G401 (cell line): ENCODE results near the gene ETS1. TPM values are rescaled to one million over a fixed set of nuclear protein-coding genes. Genes with fewer than 3 reads are reported as not detected.

ENCODE experiments used
- DNase-seq: peaks from one replicate; pipeline ENCODE4 v3.0.0-alpha.2; 2015; ENCODE audit warnings: low spot score
- in situ Hi-C: cut with HindIII; loops from 2 replicates; pipeline ENCODE4 v1.10.0; 2016; ENCODE audit warnings: low sequenced_read_pairs, mixed read lengths
- total RNA-seq: library from RNA; depleted of rRNA; stranded (reverse); fragments of >200 nt; shearing (Covaris generic); gene quantifications from 2 replicates; pipeline ENCODE4 v1.2.3, GENCODE V29; 2014

Gene ETS1
- total RNA-seq, 1 experiment from 2014 or later: 61.7 TPM

DNA sequence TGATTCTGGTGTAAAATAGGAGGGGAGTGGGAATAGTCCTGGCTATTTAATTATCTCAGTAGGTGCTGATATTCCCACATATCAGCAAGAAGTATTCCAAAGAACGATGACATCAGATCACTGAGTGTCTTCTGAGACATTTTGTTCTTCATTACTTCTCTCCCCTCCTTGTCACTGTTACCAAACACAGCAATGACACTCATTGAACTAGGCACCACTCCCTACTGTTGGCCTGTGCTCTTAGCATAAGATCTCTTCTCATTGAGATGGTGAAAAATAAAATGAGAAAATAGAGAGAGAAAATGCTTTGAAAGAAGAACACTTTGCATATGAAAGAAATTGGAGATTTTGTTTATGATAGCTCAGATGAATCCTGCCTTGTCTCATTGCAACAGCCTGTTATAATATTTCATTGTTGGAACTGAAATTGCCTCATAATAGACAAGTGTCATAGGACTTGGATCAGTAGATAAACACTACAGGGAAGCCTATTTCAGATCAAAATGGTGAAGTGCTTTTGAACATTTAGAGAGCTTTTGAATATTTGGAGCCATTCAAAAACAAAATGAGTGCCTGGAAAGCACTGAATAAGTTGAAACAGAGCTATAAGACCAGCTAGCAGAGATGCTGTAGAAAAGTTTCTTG is 11.3 kb upstream of the ETS1 start:
- DNase-seq: no peak
- in situ Hi-C loops: no loop called here

DNA sequence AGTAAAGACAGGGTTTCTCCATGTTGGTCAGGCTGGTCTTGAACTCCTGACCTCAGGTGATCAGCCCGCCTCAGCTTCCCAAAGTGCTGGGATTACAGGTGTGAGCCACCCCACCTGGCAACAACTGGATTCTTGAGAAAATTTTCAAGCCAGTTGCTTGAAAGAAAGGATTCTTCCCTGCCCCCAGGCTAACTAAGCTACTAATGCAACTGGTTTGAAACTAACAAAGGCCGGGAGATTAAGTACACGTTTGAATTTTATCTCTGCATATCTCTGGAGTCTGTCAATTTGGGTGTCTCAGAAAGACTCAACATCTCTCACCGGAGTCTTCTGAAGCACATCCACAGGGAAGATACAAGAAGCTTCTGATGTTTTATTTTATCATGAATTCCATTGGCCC is 10.7 kb upstream of the ETS1 start:
- DNase-seq: no peak
- in situ Hi-C loops: no loop called here

DNA sequence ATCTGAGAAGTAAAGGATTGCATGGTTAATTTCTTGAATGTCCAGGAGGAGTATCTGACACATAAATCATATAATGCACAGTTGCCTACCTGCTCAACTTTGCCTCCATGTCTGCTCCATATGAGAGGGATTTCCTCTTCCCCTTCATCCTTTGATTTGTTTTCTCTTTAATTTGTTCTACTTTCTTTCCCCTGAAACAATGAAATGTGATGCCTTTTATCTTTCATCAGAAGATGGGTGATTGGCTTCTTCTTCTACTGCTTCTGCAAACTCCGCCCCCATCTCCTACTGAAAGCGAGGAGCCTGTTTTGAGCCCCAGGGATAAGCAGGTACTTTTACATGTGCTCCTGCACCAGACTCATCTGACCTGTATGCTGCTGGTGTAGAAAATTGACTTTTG is 9.9 kb upstream of the ETS1 start:
- in situ Hi-C loops: no loop called here
- DNase-seq: no peak

DNA sequence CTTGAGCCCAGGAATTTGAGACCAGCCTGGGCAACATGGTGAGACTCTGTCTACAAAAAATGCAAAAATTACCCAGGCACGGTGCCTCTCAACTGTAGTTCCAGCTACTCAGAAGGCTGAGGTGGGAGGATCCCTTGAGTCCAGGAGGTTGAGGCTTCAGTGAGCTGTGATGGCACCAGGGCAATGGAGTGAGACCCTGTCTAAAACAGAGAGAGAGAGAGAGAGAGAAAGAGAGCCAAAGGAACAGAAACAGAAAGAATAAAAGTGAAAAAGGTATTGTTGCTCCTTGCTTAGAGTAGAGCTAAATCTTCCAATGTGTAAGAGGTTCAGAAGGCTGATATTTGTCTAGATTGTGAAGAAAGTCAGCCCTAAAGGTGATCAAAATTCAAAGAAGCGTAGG is 8.9 kb upstream of the ETS1 start:
- in situ Hi-C loops: no loop called here
- no peak for DNase-seq

DNA sequence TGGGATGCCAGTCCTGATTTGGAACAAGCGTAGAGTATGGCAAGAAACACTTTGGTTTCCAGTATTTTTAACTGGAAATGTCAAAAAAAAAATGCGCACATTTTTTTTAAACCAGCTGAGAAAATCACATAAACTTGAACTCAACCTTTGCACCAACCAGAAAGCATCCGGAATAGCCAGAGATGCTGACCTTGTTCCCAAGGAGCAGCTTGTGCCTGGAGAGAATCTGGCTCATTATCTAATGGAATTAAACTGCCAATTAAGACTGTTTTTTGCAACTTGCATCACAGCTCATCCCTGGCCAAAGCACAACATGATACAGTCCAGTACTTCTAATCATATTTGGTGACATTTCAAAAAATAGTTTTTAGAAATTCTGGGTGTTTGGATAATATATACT is 8.4 kb upstream of the ETS1 start:
- DNase-seq: no peak
- in situ Hi-C loops: no loop called here

DNA sequence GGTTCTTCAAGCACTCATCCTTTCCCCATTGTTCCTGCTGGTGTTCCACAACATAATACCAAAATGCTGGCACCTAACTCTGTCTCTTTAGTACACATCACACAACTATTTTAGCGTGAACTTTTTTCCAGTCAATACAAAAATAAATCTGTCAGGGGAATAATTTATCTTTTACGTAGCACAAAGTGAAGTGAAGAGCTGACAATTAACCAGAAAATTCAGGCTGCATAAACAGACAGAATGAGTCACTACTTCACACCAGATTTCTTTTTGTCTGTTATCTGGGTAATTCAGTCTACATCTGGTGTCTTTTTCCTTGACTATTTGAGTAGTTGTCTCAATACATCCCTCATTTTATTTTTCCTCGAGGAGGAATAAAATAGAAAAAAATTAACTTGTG is 7.9 kb upstream of the ETS1 start:
- DNase-seq: no peak
- in situ Hi-C loops: no loop called here

DNA sequence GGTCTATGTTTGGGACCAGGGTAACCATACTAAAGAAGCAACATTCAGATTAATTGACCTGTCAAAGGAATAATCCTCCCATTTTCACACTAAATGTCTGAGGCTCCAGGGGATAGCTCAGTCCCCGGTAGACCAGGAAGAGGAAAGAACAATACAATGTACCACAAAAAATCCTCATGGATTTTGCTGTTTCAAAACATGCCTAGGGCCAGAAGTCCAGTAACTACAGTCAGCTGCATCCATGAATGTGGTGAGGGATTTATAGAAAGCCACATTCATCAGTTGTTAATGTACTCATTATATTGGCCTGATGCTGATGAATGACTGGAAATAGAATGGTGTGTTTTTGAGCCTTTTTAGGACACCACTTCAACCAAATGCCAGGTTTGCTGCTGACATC is 6.9 kb upstream of the ETS1 start:
- DNase-seq: no peak
- in situ Hi-C loops: no loop called here

DNA sequence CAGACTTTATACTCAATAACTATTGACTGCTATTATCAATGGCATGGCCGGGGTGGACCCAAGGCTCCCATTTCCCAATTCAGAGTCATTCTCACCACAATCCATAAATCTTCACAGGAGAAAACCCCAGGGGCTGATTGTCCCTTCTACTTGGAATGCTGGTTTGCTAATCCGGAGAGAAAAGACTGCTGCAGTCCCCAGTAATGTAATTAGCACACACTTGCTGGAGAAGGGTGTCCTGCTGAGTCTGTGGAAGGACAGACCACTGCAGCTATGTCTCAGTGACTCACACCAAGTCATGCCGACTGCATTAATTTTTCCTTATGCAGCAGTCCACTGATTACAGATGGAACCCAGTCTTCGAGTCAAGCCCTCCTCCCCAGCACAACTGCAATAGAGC is 5.9 kb upstream of the ETS1 start:
- DNase-seq: no peak
- in situ Hi-C loops: no loop called here

DNA sequence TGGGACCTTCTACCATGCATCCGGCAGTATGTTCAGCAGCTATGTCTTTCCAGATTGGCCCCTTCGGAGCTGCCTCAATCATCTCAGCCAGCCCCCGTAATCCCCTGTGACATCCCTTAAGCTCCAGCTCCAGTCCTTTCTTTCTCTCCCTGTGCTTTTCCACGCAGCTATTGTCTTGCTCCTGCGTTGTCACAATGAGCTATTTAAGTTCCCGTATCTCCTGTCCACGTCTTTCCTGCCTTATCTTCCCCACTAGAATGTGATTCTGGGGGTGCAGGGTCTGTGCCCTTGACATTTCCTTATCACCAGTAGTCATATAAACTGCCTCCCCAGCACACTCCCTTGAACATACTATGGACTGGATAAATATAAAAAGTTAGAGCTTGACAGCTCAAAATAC is 5.1 kb upstream of the ETS1 start:
- in situ Hi-C loops: no loop called here
- DNase-seq: no peak

DNA sequence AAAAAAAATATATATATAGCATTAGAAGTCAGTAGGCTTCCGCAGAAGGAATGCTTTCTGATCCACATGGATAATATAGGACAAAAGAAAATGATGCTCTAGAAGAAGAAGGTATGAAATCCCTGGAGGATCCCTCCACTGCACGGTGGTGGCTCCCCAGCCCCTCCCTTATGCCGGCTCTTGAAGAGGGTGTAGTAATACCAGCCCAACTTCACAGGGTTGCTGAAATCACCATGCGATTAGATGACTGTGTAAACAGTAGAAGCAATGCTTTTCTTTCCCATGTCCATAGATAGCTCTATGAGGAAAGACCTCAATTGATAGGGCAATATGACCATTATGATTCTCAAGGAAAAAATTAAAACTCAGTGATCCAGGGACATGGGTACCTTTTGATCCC is 3.2 kb upstream of the ETS1 start:
- in situ Hi-C loops: no loop called here
- DNase-seq: no peak

DNA sequence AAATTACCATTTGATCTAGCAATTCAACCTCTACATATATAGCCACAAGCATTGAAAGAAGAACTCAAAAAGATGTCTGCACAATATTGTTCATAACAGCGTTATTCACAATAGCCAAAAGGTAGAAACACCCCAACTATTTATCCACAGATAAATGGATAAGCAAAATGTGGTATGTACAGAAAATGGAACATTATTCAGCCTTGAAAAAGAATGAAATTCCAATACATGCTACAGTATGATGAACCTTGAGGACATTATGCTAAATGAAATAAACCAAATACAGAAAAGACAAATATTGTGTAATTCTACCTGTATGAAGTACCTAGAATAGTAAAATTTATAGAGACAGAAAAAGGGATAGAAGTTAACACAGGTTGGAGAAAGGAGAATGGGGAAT is 2.6 kb upstream of the ETS1 start:
- DNase-seq: no peak
- in situ Hi-C loops: no loop called here

DNA sequence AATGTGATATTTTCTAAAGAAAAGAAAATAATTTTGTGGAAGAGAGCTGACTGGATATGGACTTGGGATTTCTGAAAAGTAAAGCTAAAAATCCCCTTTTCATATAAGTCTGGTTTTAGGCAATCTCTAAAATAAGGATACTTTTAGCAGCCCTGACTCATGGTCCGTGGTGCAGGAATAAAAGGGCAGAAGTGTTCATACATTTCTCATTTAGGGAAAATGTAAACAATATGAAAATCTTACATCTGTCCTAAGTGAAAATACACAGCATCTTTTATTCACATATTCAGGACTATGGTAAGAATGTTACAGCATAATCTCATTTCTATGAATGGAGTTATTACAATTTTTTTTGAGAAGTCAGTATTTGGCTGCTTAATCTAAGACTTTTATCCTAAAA is 735 bp upstream of the ETS1 start:
- in situ Hi-C loops: no loop called here
- no peak for DNase-seq

DNA sequence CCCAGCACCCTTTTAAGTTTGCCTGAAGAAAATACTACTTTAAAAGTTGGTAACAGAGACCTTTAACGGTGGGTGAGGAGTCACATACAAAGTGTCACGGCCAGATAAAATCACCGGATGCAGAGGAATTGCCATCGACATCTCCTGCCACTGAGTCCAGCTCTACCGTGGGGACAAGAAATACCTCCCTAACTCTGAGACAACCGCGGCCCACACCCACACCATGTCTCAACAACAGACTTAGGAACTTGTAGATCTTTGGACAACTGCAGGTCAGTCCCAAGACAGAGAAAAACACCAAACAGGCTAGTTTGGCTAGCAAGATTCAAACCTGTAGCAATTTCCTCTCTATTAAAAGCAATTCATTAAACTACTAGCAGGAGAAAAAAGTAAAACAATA is 669 bp downstream of the ETS1 start:
- in situ Hi-C loops: no loop called here
- DNase-seq: no peak

DNA sequence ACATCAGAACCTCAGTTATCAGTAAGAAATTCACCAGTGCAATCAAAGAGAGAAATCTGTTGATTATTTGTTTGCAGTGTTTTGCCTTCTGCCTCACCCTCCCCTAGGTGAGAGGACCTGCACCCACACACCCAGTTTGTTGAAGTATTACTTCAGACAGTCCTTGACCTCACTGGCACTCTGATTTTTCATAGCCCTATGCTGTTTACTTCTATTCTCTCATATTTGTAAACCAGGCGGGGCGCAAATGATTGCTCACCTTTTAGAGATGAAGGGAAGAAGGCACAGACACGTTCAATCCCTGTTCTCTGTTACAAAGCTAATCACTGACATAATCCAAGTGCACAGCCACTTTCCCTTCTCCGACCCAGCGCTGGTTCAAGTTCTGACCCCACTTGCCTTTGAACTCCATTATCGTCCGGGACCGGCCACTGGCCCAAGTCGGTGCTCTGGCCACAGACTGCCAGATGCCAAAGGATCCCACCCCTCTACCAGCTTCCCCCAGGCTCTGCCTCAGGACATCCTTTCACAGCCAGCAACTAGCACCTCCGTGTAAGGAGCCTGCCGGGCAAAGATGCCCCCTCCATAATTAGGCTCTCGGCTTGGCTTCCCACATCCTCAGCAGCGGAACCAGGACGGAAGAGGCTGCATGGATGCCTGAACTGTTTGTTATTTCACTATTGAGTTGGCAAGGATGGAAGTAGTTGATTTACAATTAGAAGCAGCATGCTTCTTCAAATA is 1.7 kb downstream of the ETS1 start:
- DNase-seq: no peak
- in situ Hi-C loops: no loop called here

DNA sequence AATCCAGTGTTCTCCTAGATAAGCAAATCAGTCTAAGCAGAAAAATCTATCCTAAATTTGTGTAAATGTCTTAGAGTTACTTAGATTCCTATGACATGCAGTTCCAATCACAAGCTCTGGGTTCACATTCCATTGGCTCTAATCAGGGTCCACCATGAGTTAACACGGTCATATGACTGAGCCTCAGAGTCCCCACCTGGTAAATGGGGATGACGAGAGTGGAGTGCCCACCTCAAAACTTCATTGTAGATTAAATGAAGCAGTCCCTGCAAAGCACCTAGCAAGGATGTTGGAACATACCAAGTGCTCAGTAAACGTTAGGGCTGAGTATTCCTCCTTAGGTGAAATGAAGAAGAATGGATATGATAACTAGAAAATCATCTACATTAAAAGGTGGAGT is 3.1 kb downstream of the ETS1 start:
- in situ Hi-C loops: no loop called here
- no peak for DNase-seq

DNA sequence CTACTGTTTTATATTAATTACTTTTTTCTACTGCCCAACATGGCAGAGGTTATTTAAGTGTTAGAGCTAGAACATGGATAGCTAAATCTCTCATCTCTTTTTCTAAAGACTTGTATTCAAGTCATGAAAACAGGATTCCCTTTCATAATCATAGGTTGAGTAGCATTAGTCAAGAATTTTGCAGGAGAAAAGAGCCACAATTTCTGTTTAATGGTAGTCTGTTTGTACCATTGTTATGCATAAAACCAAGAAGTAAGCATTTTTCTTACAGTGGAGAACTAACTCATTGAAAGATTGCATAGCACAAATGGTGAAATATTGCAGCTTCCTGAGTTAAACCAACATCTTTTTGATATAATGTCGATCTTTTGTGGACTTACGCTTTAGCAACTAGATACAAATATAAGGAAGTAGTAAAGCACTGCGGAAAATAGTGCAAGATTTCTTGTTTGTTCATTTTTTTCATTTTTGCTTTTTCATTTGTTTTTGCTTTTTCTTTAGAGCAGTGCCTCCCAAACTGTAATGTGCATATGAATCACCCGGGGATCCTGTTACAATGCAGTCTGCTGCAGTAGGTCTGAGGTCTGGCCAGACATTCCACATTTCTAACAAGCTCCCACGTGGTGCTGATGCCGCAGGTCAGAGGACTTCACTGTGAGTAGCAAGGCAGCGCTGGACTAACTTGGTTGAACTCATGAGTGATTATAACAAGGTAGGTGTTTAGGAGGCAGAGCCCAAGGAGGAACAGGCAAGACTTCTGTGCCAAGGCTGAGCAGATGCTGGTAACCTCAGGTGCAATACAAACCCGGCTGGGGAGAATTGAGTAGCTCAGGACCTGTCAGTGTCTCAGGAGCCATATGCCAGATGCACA is 4.6 kb downstream of the ETS1 start:
- in situ Hi-C loops: no loop called here
- no peak for DNase-seq

DNA sequence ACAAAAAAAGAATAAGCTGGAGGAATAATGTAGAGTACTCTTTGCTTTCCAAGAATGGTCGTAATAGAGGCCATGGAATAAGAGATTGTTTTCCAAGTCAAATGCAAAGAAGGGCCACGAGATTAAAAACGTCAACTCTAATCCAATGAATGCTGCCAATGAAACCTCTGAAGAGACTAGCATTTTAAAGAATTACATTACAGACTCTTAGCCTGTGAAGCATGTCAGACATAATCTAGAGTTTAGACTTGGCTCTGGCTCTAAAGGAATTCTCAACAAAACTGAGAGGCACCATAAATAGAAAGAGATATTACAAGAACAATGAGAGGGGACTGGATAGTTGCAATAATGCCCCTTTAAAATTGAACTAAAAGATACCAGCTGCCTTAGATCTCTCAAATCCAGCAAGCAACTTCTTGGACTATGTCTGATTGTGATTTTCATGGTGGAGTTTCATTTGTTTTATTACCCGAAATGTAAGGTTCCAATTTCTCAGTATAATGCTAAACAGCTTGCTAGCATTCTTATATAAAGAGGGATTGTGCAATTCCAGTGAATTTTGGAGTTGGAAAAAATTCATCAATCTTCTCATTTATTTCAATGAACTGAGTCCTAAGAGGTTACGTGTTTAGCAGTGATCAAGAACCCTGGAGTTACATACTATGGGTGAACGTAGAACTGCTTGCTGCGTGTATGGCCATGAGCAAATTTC is 5.6 kb downstream of the ETS1 start:
- in situ Hi-C loops: no loop called here
- DNase-seq: no peak

DNA sequence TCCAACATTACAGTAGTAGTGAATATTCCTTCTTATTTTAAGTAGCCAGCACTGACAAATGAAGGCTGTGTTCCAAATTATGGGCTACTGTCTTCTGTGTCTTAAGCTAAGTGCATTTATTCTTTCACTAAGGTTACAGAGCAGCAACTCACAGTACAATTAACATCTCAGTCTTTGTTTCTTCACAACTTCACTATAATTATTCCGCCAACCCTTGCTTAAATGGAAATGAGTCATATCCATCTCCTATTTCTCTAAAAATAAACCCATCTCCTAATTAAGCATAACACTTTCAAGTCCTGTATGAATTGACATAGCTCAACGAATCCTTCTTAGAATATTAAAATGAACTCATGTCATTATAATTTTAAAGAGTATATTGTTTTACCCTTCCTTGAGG is 6.7 kb downstream of the ETS1 start:
- in situ Hi-C loops: no loop called here
- no peak for DNase-seq

DNA sequence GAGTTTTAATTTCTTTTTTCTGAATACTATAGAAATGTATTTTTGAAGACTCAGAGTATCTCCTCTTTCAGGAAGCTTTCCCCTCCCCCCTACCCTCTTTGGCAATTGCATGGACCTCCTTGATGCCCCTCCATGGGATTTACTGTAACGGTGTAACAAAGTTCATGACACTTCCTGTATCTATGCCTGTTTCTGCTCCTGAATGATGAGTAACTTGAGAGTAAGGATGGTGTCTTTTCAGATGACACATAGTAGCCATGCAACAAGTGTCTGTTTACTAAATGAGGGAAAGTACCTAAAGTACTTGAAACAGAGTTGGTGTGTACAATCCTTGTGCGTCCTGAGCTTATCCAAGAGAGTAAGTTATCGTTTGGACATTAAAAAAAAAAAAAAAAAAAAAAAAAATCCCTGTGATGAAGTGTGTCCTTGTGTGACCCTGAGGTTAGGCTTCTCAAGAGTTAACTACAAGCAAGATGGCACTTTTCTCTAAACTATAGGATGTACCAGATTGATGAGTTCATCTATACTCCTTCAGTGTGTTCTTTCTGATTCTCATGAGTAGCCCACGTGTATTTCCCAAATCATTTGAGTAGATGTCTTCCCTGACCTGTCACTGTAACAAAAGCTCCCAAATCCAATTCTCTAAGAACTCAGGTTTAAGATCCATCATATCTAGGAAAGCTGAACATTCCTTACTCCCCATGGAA is 7.4 kb downstream of the ETS1 start:
- DNase-seq: no peak
- in situ Hi-C loops: no loop called here
